ENCODE results near the gene LRRC4C. TPM values are rescaled to one million over a fixed set of nuclear protein-coding genes. Genes with fewer than 3 reads are reported as not detected.
A peak's percentile ranks its signal among the peaks of the same experiment; 100 is the strongest.

LRRC4C gene
- total RNA-seq, 6 experiments from 2014 or later, result not detected

GRCh38 chr11:41206388-41206787 lies 253.1 kb downstream of the LRRC4C start:
- Mint-ChIP-seq H3K27me3 (ENCODE audit: insufficient read depth) (peaks cover under 1% of the 10 kb centered on the region; the same call in 1 of the 2 replicates), H3K4me3 (no peak overlapping the region)

GRCh38 chr11:41201156-41201555 lies 258.3 kb downstream of the LRRC4C start:
- Mint-ChIP-seq H3K27me3 (ENCODE audit: insufficient read depth) (no peaks in the 10 kb centered on the region), H3K9me3 (no peaks in the 10 kb centered on the region; the same call in 1 of the 2 replicates), H3K36me3 (ENCODE audit: low read depth) (no peaks in the 10 kb centered on the region), H3K4me1 (ENCODE audit: low read depth) (no peaks in the 10 kb centered on the region), H3K4me3 (no peak overlapping the region), H3K27ac (no peak overlapping the region)
- DNase-seq, result no peak
- peak; percentile 72 for TF ChIP-seq CTCF (IDR thresholded peaks at IDR 0.05)

More at GRCh38 chr11:41206388-41206787, 253.1 kb downstream of the LRRC4C start:
- no peak for TF ChIP-seq CTCF (IDR thresholded peaks at IDR 0.05)
- H3K4me1 Mint-ChIP-seq (ENCODE audit: low read depth), result no peaks in the 10 kb centered on the region
- peaks cover 13% of the 10 kb centered on the region for H3K9me3 Mint-ChIP-seq
- no peaks in the 10 kb centered on the region for H3K36me3 Mint-ChIP-seq (ENCODE audit: low read depth)
- H3K27ac Mint-ChIP-seq, result no peak overlapping the region
- DNase-seq, result no peak

GRCh38 chr11:41190437-41191082 lies 268.9 kb downstream of the LRRC4C start:
- TF ChIP-seq CTCF (IDR thresholded peaks at IDR 0.05), result no peak
- Mint-ChIP-seq H3K4me1 (ENCODE audit: low read depth) (no peaks in the 10 kb centered on the region), H3K9me3 (peaks cover 34% of the 10 kb centered on the region), H3K4me3 (no peak overlapping the region), H3K36me3 (ENCODE audit: low read depth) (no peaks in the 10 kb centered on the region; the same call in 1 of the 2 replicates), H3K27me3 (ENCODE audit: insufficient read depth) (no peaks in the 10 kb centered on the region), H3K27ac (no peak overlapping the region)
- no peak for DNase-seq

GRCh38 chr11:41189701-41190436 lies 269.6 kb downstream of the LRRC4C start:
- Mint-ChIP-seq H3K27ac (no peak overlapping the region), H3K9me3 (peaks cover 34% of the 10 kb centered on the region), H3K4me1 (ENCODE audit: low read depth) (no peaks in the 10 kb centered on the region), H3K27me3 (ENCODE audit: insufficient read depth) (no peaks in the 10 kb centered on the region), H3K4me3 (no peak overlapping the region), H3K36me3 (ENCODE audit: low read depth) (no peaks in the 10 kb centered on the region; the same call in 1 of the 2 replicates)
- no peak for TF ChIP-seq CTCF (IDR thresholded peaks at IDR 0.05)
- no peak for DNase-seq

- H3K4me3 Mint-ChIP-seq, result no peak overlapping the region
- no peaks in the 10 kb centered on the region; the same call in 1 of the 2 replicates for H3K27me3 Mint-ChIP-seq (ENCODE audit: insufficient read depth)
- H3K9me3 Mint-ChIP-seq, result peaks cover 24% of the 10 kb centered on the region
- no peak overlapping the region for H3K27ac Mint-ChIP-seq
- TF ChIP-seq CTCF (IDR thresholded peaks at IDR 0.05), result no peak
- H3K4me1 Mint-ChIP-seq (ENCODE audit: low read depth), result no peaks in the 10 kb centered on the region
- no peaks in the 10 kb centered on the region; the same call in 1 of the 2 replicates for H3K36me3 Mint-ChIP-seq (ENCODE audit: low read depth)
- no peak for DNase-seq
These were observed 281.7 kb downstream of the LRRC4C start for GRCh38 chr11:41177791-41178190.
